A673 (cell line): Measurements from ENCODE around the gene SERINC2.

Source experiments
- CTCF ChIP-seq: fragments of 300-800, 200-600 bp; sonication (generic); conservative IDR thresholded peaks from 2 replicates; pipeline ENCODE4 v1.5.1; 2017; ENCODE audit warnings: low read depth, mild to moderate bottlenecking, antibody characterized with exemption, low read length, moderate library complexity, mixed read lengths
- EZH2 ChIP-seq: fragments of 200-600 bp; sonication (generic); IDR thresholded peaks from 2 replicates; pipeline ENCODE4 v1.6.1; 2017; ENCODE audit warnings: borderline replicate concordance, low read depth, mild to moderate bottlenecking, mixed read lengths, antibody characterized with exemption, low read length; ENCODE audit not compliant: poor library complexity, severe bottlenecking

GRCh38 chr1:31368611-31369107 lies 44.4 kb upstream of the SERINC2 start:
- no peak for TF ChIP-seq CTCF
- TF ChIP-seq EZH2: no peak
